ENCODE measurements around the gene SLC25A4. TPM values are rescaled to one million over a fixed set of nuclear protein-coding genes. Genes with fewer than 3 reads are reported as not detected.

Gene SLC25A4
- total RNA-seq, 2 donors from 2014 or later: 918 to 1,103 TPM

- no peak overlapping the region for H3K4me3 ChIP-seq
- H3K27me3 ChIP-seq: no peaks in the 10 kb centered on the region
- H3K4me1 ChIP-seq: peaks cover 0 to 26% of the 10 kb centered on the region in 2 donors
- no peak for DNase-seq (ENCODE audit: low spot score)
- no peaks in the 10 kb centered on the region for H3K36me3 ChIP-seq
- TF ChIP-seq CTCF (IDR thresholded peaks at IDR 0.05): no peak
- no peaks in the 10 kb centered on the region for H3K9me3 ChIP-seq
- no peak overlapping the region for H3K27ac ChIP-seq
Measured at GRCh38 chr4:185122681-185123345, 20.3 kb upstream of the SLC25A4 start.

GRCh38 chr4:185124006-185124405 is 19.1 kb upstream of the SLC25A4 start:
- Histone ChIP-seq H3K36me3 (no peaks in the 10 kb centered on the region), H3K9me3 (no peaks in the 10 kb centered on the region), H3K27ac (no peak overlapping the region), H3K27me3 (no peaks in the 10 kb centered on the region), H3K4me3 (no peak overlapping the region), H3K4me1 (peaks cover 0 to 22% of the 10 kb centered on the region in 2 donors)
- TF ChIP-seq CTCF (IDR thresholded peaks at IDR 0.05): no peak
- DNase-seq (ENCODE audit: low spot score): no peak

GRCh38 chr4:185127021-185127925 is 15.8 kb upstream of the SLC25A4 start:
- peak overlapping the region; percentile 89 to 97 for H3K27ac ChIP-seq
- no peak for DNase-seq (ENCODE audit: low spot score)

GRCh38 chr4:185128272-185129119 is 14.6 kb upstream of the SLC25A4 start:
- no peaks in the 10 kb centered on the region for H3K27me3 ChIP-seq
- H3K27ac ChIP-seq: peak overlapping the region; percentile 89 to 97
- peak overlapping the region; percentile 49 to 62 for H3K4me3 ChIP-seq
- no peaks in the 10 kb centered on the region for H3K36me3 ChIP-seq
- peak in 1 of 2 donors; percentile 45 for TF ChIP-seq CTCF (IDR thresholded peaks at IDR 0.05)
- DNase-seq (ENCODE audit: low spot score): no peak
- no peaks in the 10 kb centered on the region for H3K9me3 ChIP-seq
- peaks cover 0 to 10% of the 10 kb centered on the region in 2 donors for H3K4me1 ChIP-seq

More at GRCh38 chr4:185127021-185127925, 15.8 kb upstream of the SLC25A4 start:
- H3K4me1 ChIP-seq: peaks cover 0 to 10% of the 10 kb centered on the region in 2 donors
- H3K4me3 ChIP-seq: peak overlapping the region; percentile 49 to 62
- H3K9me3 ChIP-seq: no peaks in the 10 kb centered on the region
- TF ChIP-seq CTCF (IDR thresholded peaks at IDR 0.05): no peak
- H3K27me3 ChIP-seq: no peaks in the 10 kb centered on the region
- H3K36me3 ChIP-seq: no peaks in the 10 kb centered on the region

- H3K27ac ChIP-seq: no peak overlapping the region
- TF ChIP-seq CTCF (IDR thresholded peaks at IDR 0.05): peak; percentile 54 to 85
Measured at GRCh38 chr4:185134307-185134869, 8.7 kb upstream of the SLC25A4 start.

More at GRCh38 chr4:185134307-185134869, 8.7 kb upstream of the SLC25A4 start:
- Histone ChIP-seq H3K27me3 (no peaks in the 10 kb centered on the region), H3K4me3 (no peak overlapping the region), H3K36me3 (no peaks in the 10 kb centered on the region), H3K4me1 (peaks cover 0 to 8% of the 10 kb centered on the region in 2 donors), H3K9me3 (no peaks in the 10 kb centered on the region)
- DNase-seq (ENCODE audit: low spot score): no peak
